ENCODE measurements around the gene MICU1.

MICU1 gene

GRCh38 chr10:72349438-72349837, 276.4 kb downstream of the MICU1 start:
- TF ChIP-seq NFIC (IDR thresholded peaks at IDR 0.05) (no peak), REST (IDR thresholded peaks at IDR 0.05; ENCODE audit: low read depth) (no peak), FOXM1 (IDR thresholded peaks at IDR 0.05; ENCODE audit: borderline replicate concordance, low read depth) (no peak), YY1 (IDR thresholded peaks at IDR 0.05; ENCODE audit: low read depth) (no peak), USF1 (IDR thresholded peaks at IDR 0.05) (no peak), TEAD4 (IDR thresholded peaks at IDR 0.05) (no peak), MAX (IDR thresholded peaks at IDR 0.05) (no peak), TCF12 (IDR thresholded peaks at IDR 0.05; ENCODE audit: low read depth) (no peak), EGR1 (IDR thresholded peaks at IDR 0.05) (no peak), CREB1 (IDR thresholded peaks at IDR 0.05; ENCODE audit: low read depth) (no peak), TAF1 (IDR thresholded peaks at IDR 0.05; ENCODE audit: low read depth) (no peak), ZBTB7A (IDR thresholded peaks at IDR 0.05; ENCODE audit: low read depth) (no peak), EP300 (IDR thresholded peaks at IDR 0.05; ENCODE audit: borderline replicate concordance) (no peak), CEBPB (IDR thresholded peaks at IDR 0.05) (no peak), RAD21 (IDR thresholded peaks at IDR 0.05; ENCODE audit: low read depth) (no peak)

- TF ChIP-seq CEBPB (IDR thresholded peaks at IDR 0.05), result no peak
- TF ChIP-seq TCF12 (IDR thresholded peaks at IDR 0.05; ENCODE audit: low read depth), result peak; percentile 43; the same call in 1 of the 2 replicates
Measured at GRCh38 chr10:72348282-72348681, 277.6 kb downstream of the MICU1 start.

- TF ChIP-seq RAD21 (IDR thresholded peaks at IDR 0.05; ENCODE audit: low read depth), result no peak
- no peak for TF ChIP-seq USF1 (IDR thresholded peaks at IDR 0.05)
- no peak for TF ChIP-seq YY1 (IDR thresholded peaks at IDR 0.05; ENCODE audit: low read depth)
Measured at GRCh38 chr10:72344932-72345331, 280.9 kb downstream of the MICU1 start.

GRCh38 chr10:72342911-72343310, 283.0 kb downstream of the MICU1 start:
- TF ChIP-seq FOXM1 (IDR thresholded peaks at IDR 0.05; ENCODE audit: borderline replicate concordance, low read depth), result no peak
- TF ChIP-seq NFIC (IDR thresholded peaks at IDR 0.05), result no peak
- no peak for TF ChIP-seq TCF12 (IDR thresholded peaks at IDR 0.05; ENCODE audit: low read depth)
- no peak for TF ChIP-seq RAD21 (IDR thresholded peaks at IDR 0.05; ENCODE audit: low read depth)
- TF ChIP-seq CEBPB (IDR thresholded peaks at IDR 0.05), result no peak
- TF ChIP-seq ZBTB7A (IDR thresholded peaks at IDR 0.05; ENCODE audit: low read depth), result no peak
- no peak for TF ChIP-seq USF1 (IDR thresholded peaks at IDR 0.05)
- TF ChIP-seq CREB1 (IDR thresholded peaks at IDR 0.05; ENCODE audit: low read depth), result no peak

GRCh38 chr10:72340510-72341261, 285.2 kb downstream of the MICU1 start:
- TF ChIP-seq CEBPB (IDR thresholded peaks at IDR 0.05), result no peak
- TF ChIP-seq YY1 (IDR thresholded peaks at IDR 0.05; ENCODE audit: low read depth), result peak; percentile 65
- TF ChIP-seq EGR1 (IDR thresholded peaks at IDR 0.05), result no peak
- no peak for TF ChIP-seq CREB1 (IDR thresholded peaks at IDR 0.05; ENCODE audit: low read depth)
- TF ChIP-seq TCF12 (IDR thresholded peaks at IDR 0.05; ENCODE audit: low read depth), result no peak
- no peak for TF ChIP-seq TAF1 (IDR thresholded peaks at IDR 0.05; ENCODE audit: low read depth)
- no peak for TF ChIP-seq USF1 (IDR thresholded peaks at IDR 0.05)
- no peak for TF ChIP-seq ZBTB7A (IDR thresholded peaks at IDR 0.05; ENCODE audit: low read depth)
- no peak for TF ChIP-seq EP300 (IDR thresholded peaks at IDR 0.05; ENCODE audit: borderline replicate concordance)
- no peak for TF ChIP-seq TEAD4 (IDR thresholded peaks at IDR 0.05)
- TF ChIP-seq NFIC (IDR thresholded peaks at IDR 0.05), result no peak
- TF ChIP-seq FOXM1 (IDR thresholded peaks at IDR 0.05; ENCODE audit: borderline replicate concordance, low read depth), result no peak
- TF ChIP-seq MAX (IDR thresholded peaks at IDR 0.05), result peak; percentile 62
- peak; percentile 72; the same call in 1 of the 2 replicates for TF ChIP-seq RAD21 (IDR thresholded peaks at IDR 0.05; ENCODE audit: low read depth)
- TF ChIP-seq REST (IDR thresholded peaks at IDR 0.05; ENCODE audit: low read depth), result no peak

Measured in Ishikawa (cell line).